Measurements from ENCODE around the gene CLSTN3.

Gene CLSTN3

DNA sequence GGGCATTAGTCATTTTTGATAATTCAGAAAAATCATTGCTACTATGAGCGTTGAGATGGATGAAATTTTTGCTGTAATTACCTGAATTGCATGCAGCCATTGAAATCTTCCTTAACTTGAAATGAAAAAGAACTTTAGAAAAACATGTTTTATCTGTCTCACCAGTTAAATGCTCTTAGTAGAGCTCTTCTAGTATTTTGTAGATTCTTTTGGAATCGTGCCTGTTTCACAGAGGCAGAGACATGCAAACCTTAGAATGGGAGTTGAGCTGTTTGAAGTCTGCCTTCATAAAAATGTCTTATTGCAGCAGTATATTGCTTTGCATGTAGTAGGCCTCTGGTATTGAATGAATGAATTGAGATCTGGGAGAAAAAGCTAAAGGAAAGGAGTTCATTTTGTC is 63.5 kb downstream of the CLSTN3 start:
- no peak for DNase-seq

DNA sequence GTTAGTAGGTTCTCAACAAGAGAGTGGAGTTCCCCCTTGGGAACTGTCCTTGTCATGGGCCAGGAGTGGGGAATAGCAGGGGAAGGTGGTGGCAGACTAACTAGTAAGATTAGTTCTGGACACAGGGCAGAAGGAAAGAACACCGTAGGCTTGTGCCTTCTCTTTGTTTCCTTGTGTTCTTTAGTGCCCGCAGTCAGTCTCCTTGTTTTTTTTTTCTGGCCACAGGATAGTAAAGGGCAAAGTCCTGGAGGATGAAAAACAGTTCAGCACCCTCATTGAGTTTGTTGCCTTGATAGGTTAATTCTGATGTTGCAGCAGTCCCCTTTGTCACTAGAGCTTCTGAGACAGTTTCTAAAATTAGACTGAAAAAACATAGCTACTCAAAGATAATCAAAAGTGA is 67.7 kb downstream of the CLSTN3 start:
- no peak for DNase-seq

DNA sequence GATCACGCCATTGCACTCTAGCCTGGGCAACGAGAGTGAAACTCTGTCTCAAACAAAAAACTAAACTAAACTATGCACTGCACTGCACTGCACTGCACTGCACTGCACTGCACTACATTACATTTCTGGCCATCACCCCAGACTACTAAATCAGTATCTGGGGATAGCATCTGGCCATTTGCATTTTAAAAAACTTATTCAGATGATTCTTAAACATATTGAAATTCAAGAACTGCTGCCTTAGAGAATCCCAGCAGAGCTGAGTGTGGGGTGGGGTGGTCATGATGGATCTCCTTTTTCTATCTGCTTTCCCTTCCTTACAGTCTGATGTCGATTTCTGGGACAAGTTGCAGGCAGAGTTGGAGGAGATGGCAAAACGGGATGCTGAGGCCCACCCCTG is 72.9 kb downstream of the CLSTN3 start:
- no peak for DNase-seq

DNA sequence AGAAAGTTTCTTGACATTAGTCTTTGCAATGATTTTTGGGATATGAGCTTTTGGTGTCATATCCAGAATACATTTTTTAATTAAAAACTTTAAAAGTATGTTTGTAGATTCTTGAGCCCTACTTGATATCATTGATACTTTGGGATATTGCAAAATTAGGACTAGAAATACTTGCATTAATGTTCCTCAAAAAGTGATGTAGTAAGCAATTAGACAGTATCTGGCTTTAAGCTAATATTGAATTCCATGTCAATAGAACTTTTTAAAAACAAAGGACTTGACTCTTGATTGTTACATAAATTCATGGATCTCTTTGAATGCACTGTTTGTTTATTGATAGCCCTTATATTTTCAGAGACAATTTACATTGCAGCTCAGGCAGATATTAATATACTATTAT is 74.9 kb downstream of the CLSTN3 start:
- no peak for DNase-seq

DNA sequence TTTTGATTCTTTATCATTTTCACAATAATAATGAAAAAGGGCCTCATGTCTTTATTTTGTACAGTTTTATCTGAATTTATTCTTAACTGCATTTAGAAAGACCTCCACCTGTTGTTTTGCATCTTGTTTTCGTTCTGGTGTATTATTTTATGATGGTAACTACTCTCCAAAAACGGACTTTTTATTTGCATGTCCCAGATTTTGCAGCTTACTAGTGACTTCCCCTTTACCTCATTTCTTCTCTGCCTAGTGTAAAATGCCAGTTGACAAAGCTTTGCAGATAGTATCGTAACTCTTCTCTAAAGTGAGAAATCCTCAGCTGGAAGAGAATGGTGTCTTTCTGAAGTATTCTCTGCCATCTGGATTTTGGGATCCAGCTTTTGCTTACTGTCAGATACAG is 76.5 kb downstream of the CLSTN3 start:
- no peak for DNase-seq

DNA sequence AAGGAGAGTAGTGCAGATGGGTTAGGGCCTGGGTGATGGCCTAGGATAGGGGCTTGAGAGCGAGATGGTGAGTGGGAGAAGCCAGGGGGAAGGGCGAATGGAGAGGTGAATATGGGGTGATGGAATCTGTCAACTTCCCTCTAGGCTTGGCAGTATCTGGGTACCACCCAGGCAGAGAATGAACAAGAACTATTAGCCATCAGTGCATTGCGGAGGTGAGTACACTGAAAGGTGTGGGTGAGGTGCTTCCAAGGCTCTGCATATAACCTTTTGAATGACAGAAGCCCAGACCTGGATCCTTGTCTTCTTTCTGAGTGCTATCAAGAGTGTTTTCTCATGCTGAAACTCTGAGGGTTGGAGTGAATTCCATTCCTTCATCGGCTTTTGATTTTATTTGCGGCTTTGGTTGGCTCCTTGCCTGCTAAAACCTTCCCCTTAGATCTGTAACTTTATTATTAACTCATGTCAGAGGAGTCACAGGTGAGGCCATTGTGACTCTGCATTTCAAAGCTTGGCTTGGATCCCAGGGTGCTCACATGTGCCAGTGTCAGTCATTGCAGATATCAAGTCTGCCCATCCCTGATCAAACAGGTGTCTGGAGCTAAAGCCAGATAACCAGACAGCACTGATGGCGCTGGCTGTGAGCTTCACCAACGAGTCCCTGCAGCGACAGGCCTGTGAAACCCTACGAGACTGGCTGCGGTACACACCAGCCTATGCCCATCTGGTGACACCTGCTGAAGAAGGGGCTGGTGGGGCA is 77.9 kb downstream of the CLSTN3 start:
- no peak for DNase-seq
